ENCODE measurements around the gene S100A13. TPM values are rescaled to one million over a fixed set of nuclear protein-coding genes. Genes with fewer than 3 reads are reported as not detected.

S100A13 gene
- polyA plus RNA-seq, 1 experiment = 310 TPM

- H3K4me3 ChIP-seq (ENCODE audit: low read depth, low read length) = no peak overlapping the region
- DNase-seq (ENCODE audit: low read depth, low spot score) = no peak
- ChIA-PET POLR2A (interaction anchor here (1.4 to 1.7 kb wide), 2 partner anchors 11 to 12 kb away, joined by 4 to 5 read pairs; partner anchors contain the start of genes S100A1 and S100A13), CTCF (interaction anchor here (1.1 to 1.7 kb wide), 3 partner anchors 12 to 144 kb away, joined by 3 to 13 read pairs (median 8); partner anchors contain the start of gene S100A13)
- no peak for TF ChIP-seq CTCF (IDR thresholded peaks at IDR 0.05; ENCODE audit: low read depth, low read length)
- no peaks in the 10 kb centered on the region for H3K27me3 ChIP-seq (ENCODE audit: control insufficient read depth, insufficient read depth, low read length)
- H3K27ac ChIP-seq (ENCODE audit: low read depth, low read length) = no peak overlapping the region
- no peaks in the 10 kb centered on the region; the same call in 1 of the 2 replicates for H3K9me3 ChIP-seq (ENCODE audit: control insufficient read depth, insufficient read depth, low read length)
These were observed 12.0 kb upstream of the S100A13 start for GRCh38 chr1:153639280-153639679.

- no peaks in the 10 kb centered on the region for H3K27me3 ChIP-seq (ENCODE audit: control insufficient read depth, insufficient read depth, low read length)
- no peak for TF ChIP-seq CTCF (IDR thresholded peaks at IDR 0.05; ENCODE audit: low read depth, low read length)
- no peak overlapping the region for H3K27ac ChIP-seq (ENCODE audit: low read depth, low read length)
- no peak overlapping the region for H3K4me3 ChIP-seq (ENCODE audit: low read depth, low read length)
- no peaks in the 10 kb centered on the region; the same call in 1 of the 2 replicates for H3K9me3 ChIP-seq (ENCODE audit: control insufficient read depth, insufficient read depth, low read length)
- no peak for DNase-seq (ENCODE audit: low read depth, low spot score)
- ChIA-PET POLR2A (interaction anchor here (1.4 to 1.7 kb wide), 2 partner anchors 11 to 15 kb away, joined by 3 to 4 read pairs; partner anchors contain the start of gene S100A13), CTCF (interaction anchor here (0.7 to 1.8 kb wide), 4 partner anchors 11 to 128 kb away, joined by 3 to 13 read pairs (median 7); partner anchors contain the start of gene S100A13)
These were observed 11.0 kb upstream of the S100A13 start for GRCh38 chr1:153638261-153638660.

GRCh38 chr1:153636312-153636711 lies 9.0 kb upstream of the S100A13 start:
- no peak for DNase-seq (ENCODE audit: low read depth, low spot score)
- no peak for TF ChIP-seq CTCF (IDR thresholded peaks at IDR 0.05; ENCODE audit: low read depth, low read length)
- Histone ChIP-seq H3K4me3 (ENCODE audit: low read depth, low read length) (no peak overlapping the region), H3K27me3 (ENCODE audit: control insufficient read depth, insufficient read depth, low read length) (no peaks in the 10 kb centered on the region), H3K27ac (ENCODE audit: low read depth, low read length) (no peak overlapping the region), H3K9me3 (ENCODE audit: control insufficient read depth, insufficient read depth, low read length) (no peaks in the 10 kb centered on the region; the same call in 1 of the 2 replicates)
- POLR2A ChIA-PET = no interaction called here
- CTCF ChIA-PET = no interaction called here

GRCh38 chr1:153635872-153636271 lies 8.6 kb upstream of the S100A13 start:
- POLR2A ChIA-PET = interaction anchor here (1.3 kb wide), 1 partner anchor 9 kb away, joined by 4 read pairs; the partner anchor contains the start of gene S100A13
- CTCF ChIA-PET = interaction anchor here (1.1 to 2.9 kb wide), 3 partner anchors 103 to 284 kb away, joined by 4 to 15 read pairs (median 13); no protein-coding TSS in a partner anchor
- Histone ChIP-seq H3K9me3 (ENCODE audit: control insufficient read depth, insufficient read depth, low read length) (no peaks in the 10 kb centered on the region; the same call in 1 of the 2 replicates), H3K27ac (ENCODE audit: low read depth, low read length) (no peak overlapping the region), H3K4me3 (ENCODE audit: low read depth, low read length) (0 out of 2 replicates have a peak overlapping the region, but pooled peaks have one; percentile 7), H3K27me3 (ENCODE audit: control insufficient read depth, insufficient read depth, low read length) (no peaks in the 10 kb centered on the region)
- no peak for TF ChIP-seq CTCF (IDR thresholded peaks at IDR 0.05; ENCODE audit: low read depth, low read length)
- DNase-seq (ENCODE audit: low read depth, low spot score) = no peak

Data from AG04450 (cell line).